ENCODE results near the gene STARD13. TPM values are rescaled to one million over a fixed set of nuclear protein-coding genes. Genes with fewer than 3 reads are reported as not detected.

The STARD13 gene
- total RNA-seq, 1 donor: 52.2 TPM

GRCh38 chr13:33106656-33107360 is 178.7 kb downstream of the STARD13 start:
- no peak for TF ChIP-seq CTCF (IDR thresholded peaks at IDR 0.05; ENCODE audit: insufficient read depth, low read depth, low read length)
- DNase-seq (ENCODE audit: low read depth): no peak
- H3K4me3 ChIP-seq (ENCODE audit: low read depth, low read length): no peak overlapping the region

- H3K4me3 ChIP-seq (ENCODE audit: low read depth, low read length): no peak overlapping the region
- DNase-seq (ENCODE audit: low read depth): no peak
- no peak for TF ChIP-seq CTCF (IDR thresholded peaks at IDR 0.05; ENCODE audit: insufficient read depth, low read depth, low read length)
Observed at GRCh38 chr13:33105387-33106005, 180.1 kb downstream of the STARD13 start.

- no peak overlapping the region for H3K4me3 ChIP-seq (ENCODE audit: low read depth, low read length)
- no peak for DNase-seq (ENCODE audit: low read depth)
- TF ChIP-seq CTCF (IDR thresholded peaks at IDR 0.05; ENCODE audit: insufficient read depth, low read depth, low read length): no peak
Observed at GRCh38 chr13:33103457-33103856, 182.1 kb downstream of the STARD13 start.

- no peak overlapping the region for H3K4me3 ChIP-seq (ENCODE audit: low read depth, low read length)
- peak; percentile 29 for DNase-seq (ENCODE audit: low read depth)
- no peak for TF ChIP-seq CTCF (IDR thresholded peaks at IDR 0.05; ENCODE audit: insufficient read depth, low read depth, low read length)
Observed at GRCh38 chr13:33101835-33102234, 183.7 kb downstream of the STARD13 start.

- DNase-seq (ENCODE audit: low read depth): no peak
- no peak overlapping the region for H3K4me3 ChIP-seq (ENCODE audit: low read depth, low read length)
- TF ChIP-seq CTCF (IDR thresholded peaks at IDR 0.05; ENCODE audit: insufficient read depth, low read depth, low read length): no peak
Observed at GRCh38 chr13:33100886-33101285, 184.7 kb downstream of the STARD13 start.

- no peak for DNase-seq (ENCODE audit: low read depth)
- H3K4me3 ChIP-seq (ENCODE audit: low read depth, low read length): no peak overlapping the region
- TF ChIP-seq CTCF (IDR thresholded peaks at IDR 0.05; ENCODE audit: insufficient read depth, low read depth, low read length): no peak
Observed at GRCh38 chr13:33099860-33100259, 185.7 kb downstream of the STARD13 start.
